Activated T-cell treated with anti-CD3 and anti-CD28 coated beads, Interleukin-2, amount 50 U/mL, for 1 hour (primary cell): ENCODE measurements around the gene MAP4K4.
"Not testable (repeated sequence)": the region's sequence is repeated elsewhere in the genome, so short reads cannot be mapped to it uniquely, and the experiment has no call there.

ENCODE experiments used
- DNase-seq: peaks from one replicate; pipeline ENCODE4 v3.0.0-alpha.2; 2020

The MAP4K4 gene

GRCh38 chr2:101745711-101746694, 48.5 kb downstream of the MAP4K4 start:
- no peak for DNase-seq

GRCh38 chr2:101748000-101748399, 50.5 kb downstream of the MAP4K4 start:
- no peak for DNase-seq

- not testable (repeated sequence) for DNase-seq
Measured at GRCh38 chr2:101748462-101748861, 51.0 kb downstream of the MAP4K4 start.

GRCh38 chr2:101750688-101751087, 53.2 kb downstream of the MAP4K4 start:
- DNase-seq: no peak

GRCh38 chr2:101751276-101751815, 53.8 kb downstream of the MAP4K4 start:
- DNase-seq: no peak

- no peak for DNase-seq
Measured at GRCh38 chr2:101751875-101752619, 54.5 kb downstream of the MAP4K4 start.

- DNase-seq: no peak
Measured at GRCh38 chr2:101752716-101753616, 55.5 kb downstream of the MAP4K4 start.

GRCh38 chr2:101753720-101754490, 56.4 kb downstream of the MAP4K4 start:
- DNase-seq: no peak

- DNase-seq: no peak
Measured at GRCh38 chr2:101754618-101755017, 57.1 kb downstream of the MAP4K4 start.

GRCh38 chr2:101756266-101756665, 58.8 kb downstream of the MAP4K4 start:
- no peak for DNase-seq

- DNase-seq: no peak
Measured at GRCh38 chr2:101758001-101758400, 60.5 kb downstream of the MAP4K4 start.

- DNase-seq: no peak
Measured at GRCh38 chr2:101759162-101759561, 61.7 kb downstream of the MAP4K4 start.

- no peak for DNase-seq
Measured at GRCh38 chr2:101762451-101763171, 65.1 kb downstream of the MAP4K4 start.

- DNase-seq: no peak
Measured at GRCh38 chr2:101763496-101764333, 66.2 kb downstream of the MAP4K4 start.

- no peak for DNase-seq
Measured at GRCh38 chr2:101766337-101766736, 68.8 kb downstream of the MAP4K4 start.

- no peak for DNase-seq
Measured at GRCh38 chr2:101766871-101767739, 69.6 kb downstream of the MAP4K4 start.

GRCh38 chr2:101768556-101769220, 71.2 kb downstream of the MAP4K4 start:
- no peak for DNase-seq

GRCh38 chr2:101769726-101770125, 72.2 kb downstream of the MAP4K4 start:
- not testable (repeated sequence) for DNase-seq
